ENCODE data around the gene RBL2.
"Not testable (repeated sequence)": the region's sequence is repeated elsewhere in the genome, so short reads cannot be mapped to it uniquely, and the experiment has no call there.

Gene RBL2

DNA sequence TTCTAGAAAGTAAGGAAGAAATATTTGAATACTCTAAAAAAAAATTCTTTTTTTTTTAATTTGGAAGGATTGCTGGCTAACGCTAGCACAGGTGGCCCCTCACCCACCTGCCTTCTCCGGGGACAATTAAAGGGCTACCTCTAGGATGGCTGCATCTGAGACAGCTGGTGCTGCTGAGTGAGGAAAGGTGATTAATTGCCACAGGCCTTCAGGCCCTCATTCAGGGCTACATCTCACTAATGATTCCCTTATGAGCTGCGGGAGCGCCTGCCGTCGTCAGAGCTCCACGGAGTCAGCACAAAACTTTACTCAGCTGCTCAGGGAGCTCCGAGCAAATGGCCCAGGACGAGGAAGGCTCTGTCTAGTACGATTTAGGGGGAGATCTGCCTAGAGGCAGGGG, 95.8 kb downstream of the RBL2 start:
- ATAC-seq: no peak
- Mint-ChIP-seq H3K27ac (no peak overlapping the region), H3K27me3 (no peaks in the 10 kb centered on the region), H3K36me3 (no peaks in the 10 kb centered on the region), H3K9me3 (no peaks in the 10 kb centered on the region), H3K4me3 (no peak overlapping the region), H3K4me1 (peaks cover 21% of the 10 kb centered on the region)

DNA sequence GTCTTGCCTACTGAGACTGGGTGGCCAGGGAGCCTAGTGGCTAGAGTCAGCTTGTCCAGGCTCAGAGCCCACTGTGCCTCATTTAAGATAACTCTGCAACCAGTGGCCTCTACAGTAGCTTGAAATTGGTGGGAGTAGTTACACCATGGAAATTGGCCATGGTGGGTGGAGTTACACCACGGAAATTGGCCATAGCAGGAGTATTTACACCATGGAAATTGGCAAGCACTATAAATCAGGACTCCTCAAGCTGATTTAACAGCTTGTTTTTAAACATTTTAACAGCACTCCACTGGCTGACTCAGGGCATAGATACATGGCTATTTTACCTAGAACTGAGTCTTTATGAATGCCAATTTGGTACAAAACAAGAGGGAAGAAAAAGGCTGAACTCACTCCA, 96.5 kb downstream of the RBL2 start:
- Mint-ChIP-seq H3K27ac (no peak overlapping the region), H3K4me3 (no peak overlapping the region), H3K4me1 (peaks cover 20% of the 10 kb centered on the region), H3K9me3 (no peaks in the 10 kb centered on the region), H3K27me3 (no peaks in the 10 kb centered on the region), H3K36me3 (no peaks in the 10 kb centered on the region)
- no peak for ATAC-seq

DNA sequence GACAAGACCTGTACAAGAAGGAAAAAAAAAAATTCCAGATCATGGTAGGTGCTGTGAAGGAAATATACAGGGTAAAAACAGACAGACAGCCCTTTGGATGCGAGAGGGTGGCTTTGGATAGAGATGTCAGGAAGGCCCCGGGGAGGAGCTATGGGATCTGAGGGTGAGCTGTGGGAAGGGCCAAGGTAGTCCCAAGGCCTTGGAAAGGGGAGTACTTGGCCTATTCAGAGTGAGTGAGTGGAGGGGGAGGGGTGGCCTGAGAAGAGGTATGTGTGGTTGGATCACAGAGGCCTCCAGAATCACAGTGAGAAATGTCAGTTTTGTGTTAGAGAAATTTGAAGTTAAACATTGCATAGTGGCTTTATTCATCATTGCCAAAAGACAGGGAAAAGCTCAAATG, 99.9 kb downstream of the RBL2 start:
- Mint-ChIP-seq H3K36me3 (no peaks in the 10 kb centered on the region), H3K4me3 (no peak overlapping the region), H3K27me3 (no peaks in the 10 kb centered on the region), H3K9me3 (no peaks in the 10 kb centered on the region), H3K27ac (peak overlapping the region; percentile 50), H3K4me1 (peaks cover 20% of the 10 kb centered on the region)
- no peak for ATAC-seq

DNA sequence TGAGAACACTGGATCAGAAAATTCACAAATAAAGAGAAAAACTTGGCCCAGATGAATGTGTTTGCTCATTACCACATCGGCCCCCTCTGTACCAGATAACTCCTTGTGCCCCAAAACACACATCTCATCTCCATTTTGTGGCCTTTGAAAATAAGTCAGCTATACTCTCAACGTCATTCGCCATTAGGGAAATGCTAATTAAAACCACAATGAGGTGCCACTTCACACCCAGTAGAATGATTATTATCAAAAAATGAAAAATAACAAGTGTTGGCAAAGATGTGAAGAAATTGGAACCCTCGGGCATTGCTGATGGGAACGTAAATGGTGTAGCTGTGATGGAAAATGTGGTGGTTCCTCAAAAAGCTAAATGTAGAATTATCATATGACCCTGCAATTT, 103.4 kb downstream of the RBL2 start:
- ATAC-seq: no peak
- Mint-ChIP-seq H3K9me3 (no peaks in the 10 kb centered on the region), H3K4me3 (no peak overlapping the region), H3K27ac (no peak overlapping the region), H3K27me3 (peaks cover 10% of the 10 kb centered on the region), H3K4me1 (peaks cover 20% of the 10 kb centered on the region), H3K36me3 (no peaks in the 10 kb centered on the region)

DNA sequence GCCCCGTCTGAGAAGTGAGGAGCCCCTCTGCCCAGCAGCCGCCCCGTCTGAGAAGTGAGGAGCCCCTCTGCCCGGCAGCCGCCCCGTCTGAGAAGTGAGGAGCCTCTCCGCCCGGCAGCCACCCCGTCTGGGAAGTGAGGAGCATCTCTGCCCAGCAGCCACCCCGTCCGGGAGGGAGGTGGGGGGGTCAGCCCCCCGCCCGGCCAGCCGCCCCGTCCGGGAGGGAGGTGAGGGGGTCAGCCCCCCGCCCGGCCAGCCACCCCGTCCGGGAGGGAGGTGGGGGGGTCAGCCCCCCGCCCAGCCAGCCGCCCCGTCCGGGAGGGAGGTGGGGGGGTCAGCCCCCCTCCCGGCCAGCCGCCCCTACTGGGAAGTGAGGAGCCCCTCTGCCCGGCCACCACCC, 105.1 kb downstream of the RBL2 start:
- not testable (repeated sequence) for ATAC-seq, H3K36me3 Mint-ChIP-seq, H3K27ac Mint-ChIP-seq, H3K4me3 Mint-ChIP-seq, H3K9me3 Mint-ChIP-seq
- Mint-ChIP-seq H3K27me3 (peaks cover 20% of the 10 kb centered on the region), H3K4me1 (peaks cover 15% of the 10 kb centered on the region)

DNA sequence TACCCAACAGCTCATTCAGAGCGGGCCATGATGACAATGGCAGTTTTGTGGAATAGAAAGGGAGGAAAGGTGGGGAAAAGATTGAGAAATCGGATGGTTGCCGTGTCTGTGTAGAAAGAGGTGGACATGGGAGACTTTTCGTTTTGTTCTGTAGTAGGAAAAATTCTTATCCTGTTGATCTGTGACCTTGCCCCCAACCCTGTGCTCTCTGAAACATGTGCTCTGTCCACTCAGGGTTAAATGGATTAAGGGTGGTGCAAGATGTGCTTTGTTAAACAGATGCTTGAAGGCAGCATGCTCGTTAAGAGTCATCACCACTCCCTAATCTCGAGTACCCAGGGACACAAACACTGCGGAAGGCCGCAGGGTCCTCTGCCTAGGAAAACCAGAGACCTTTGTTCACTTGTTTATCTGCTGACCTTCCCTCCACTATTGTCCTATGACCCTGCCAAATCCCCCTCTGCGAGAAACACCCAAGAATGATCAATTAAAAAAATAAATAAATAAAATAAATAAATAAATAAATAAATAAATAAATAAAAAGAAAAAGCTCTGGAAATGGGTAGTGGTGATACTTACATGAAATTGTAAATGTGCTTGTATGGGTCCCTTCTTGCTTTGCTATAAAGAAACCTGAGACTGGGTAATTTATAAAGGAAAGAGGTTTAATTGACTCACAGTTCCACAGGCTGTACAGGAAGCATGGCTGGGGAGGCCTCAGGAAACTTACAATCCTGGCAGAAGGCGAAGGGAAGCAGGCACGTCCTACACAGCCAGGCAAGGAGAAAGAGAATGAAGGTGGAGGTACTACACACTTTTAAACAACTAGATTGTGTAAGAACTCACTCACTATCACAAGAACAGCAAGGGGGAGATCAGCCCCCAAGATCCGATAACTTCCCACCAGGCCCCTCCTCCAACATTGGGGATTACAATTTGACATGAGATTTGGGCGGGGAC, 105.8 kb downstream of the RBL2 start:
- not testable (repeated sequence) for H3K4me1 Mint-ChIP-seq, ATAC-seq, H3K9me3 Mint-ChIP-seq, H3K27ac Mint-ChIP-seq, H3K4me3 Mint-ChIP-seq, H3K36me3 Mint-ChIP-seq
- peaks cover 20% of the 10 kb centered on the region for H3K27me3 Mint-ChIP-seq

Data from stimulated activated memory B cell treated with anti-CD40 and anti-IgM and Interleukin-4, amounts not matched to agents 10 μg/mL and 1 μg/mL and 100 μg/mL, for 72 hours (primary cell).